HG03060 (cell line): Measurements from ENCODE around the gene GNG2.

Experiments
- ATAC-seq: cut with Tn5 transposase; IDR thresholded peaks from one replicate; pipeline ENCODE4 v1.9.1; 2021; ENCODE audit warnings: low read depth, moderate number of reproducible peaks; ENCODE audit not compliant: unreplicated experiment

GNG2 gene

DNA sequence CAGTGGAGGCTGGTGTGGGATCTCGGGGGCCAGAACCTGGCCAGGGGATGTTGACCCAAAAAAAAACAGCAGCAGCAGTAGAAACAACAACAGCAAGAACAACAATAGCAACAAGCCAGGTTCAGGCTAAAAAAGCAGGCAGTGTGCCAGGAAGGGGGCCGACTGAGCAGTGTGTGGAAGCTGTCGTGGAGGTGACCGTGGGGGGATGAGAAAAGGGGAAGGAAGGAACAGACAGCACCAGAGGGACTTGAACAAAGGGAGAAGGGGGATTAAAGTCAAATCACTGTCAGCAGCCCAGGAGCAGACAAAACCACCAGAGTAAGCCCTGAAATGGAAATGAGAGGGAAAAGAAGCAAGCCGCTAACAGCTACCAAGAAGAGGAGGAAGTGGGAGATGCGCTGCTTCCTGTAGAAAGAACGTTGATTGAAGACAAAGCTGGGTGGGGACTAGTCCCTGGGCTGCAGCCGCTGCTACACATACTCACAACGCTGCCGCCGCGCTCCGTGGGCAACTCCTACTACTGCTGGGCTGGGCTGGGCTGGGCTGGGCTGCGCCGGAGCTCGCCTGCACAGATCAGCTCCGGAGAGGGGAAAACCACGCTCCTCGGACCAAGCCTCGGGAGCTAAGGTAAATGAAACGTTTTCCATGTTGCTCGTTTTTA is at the start of gene GNG2:
Gene GNG2, plus strand, starts transcription at position 449 of the 661 bp plus-strand sequence. CDS start 90,067 bp downstream, outside the sequence.
- peak; percentile 65 for ATAC-seq

GRCh38 chr14:51811706-51812105 is 48.7 kb upstream of the GNG2 start:
- ATAC-seq, result no peak

- no peak for ATAC-seq
Measured at GRCh38 chr14:51816031-51816430, 44.4 kb upstream of the GNG2 start.

DNA sequence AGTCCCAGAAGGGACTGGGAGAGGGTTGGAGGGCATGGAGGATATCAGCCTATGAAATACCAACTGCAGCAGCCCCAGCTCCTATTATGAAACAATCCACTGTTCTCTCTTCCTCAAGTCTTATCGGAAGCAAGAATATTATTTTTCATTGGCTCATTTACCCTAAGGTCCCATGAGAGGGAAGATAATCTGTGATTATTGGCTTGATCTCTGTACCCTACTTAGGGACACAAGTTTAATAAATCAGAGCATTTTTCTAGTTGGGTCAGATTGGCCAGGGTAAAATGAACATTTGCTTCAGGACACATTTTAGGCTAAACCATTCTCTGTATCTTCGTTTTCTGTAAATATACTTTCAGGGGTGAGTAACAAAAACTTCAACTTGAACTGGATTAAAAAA is 43.1 kb upstream of the GNG2 start:
- no peak for ATAC-seq

DNA sequence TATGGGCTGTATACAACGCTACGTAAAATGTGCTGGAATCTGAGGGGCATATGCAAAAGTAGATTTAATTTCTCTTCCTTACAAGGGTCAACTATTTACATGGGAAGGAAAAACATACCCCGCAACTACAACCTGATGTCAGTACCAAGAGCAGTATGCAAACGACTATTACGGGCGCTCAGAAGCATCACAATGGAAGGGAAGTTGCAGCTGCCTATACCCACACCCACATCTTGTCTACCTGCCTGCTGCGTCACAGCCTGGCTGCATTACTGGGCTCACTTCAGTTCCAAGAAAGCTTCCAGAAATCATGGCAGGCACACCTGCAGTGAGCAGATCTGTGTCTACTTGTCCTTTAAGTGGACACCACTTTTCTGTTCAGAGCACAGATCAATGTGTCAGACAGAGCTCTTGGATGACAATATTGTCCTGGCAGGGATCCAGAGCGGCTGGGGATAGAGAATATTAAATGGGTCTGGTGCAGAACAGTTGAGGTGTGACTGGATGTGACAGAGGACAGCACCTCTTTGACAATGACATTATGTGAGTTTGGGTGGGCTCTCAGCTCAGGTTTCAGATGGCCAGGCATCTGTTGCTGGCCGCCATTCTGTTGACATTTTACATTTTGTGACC is 41.5 kb upstream of the GNG2 start:
- ATAC-seq, result no peak

- no peak for ATAC-seq
Measured at GRCh38 chr14:51821822-51822221, 38.6 kb upstream of the GNG2 start.

DNA sequence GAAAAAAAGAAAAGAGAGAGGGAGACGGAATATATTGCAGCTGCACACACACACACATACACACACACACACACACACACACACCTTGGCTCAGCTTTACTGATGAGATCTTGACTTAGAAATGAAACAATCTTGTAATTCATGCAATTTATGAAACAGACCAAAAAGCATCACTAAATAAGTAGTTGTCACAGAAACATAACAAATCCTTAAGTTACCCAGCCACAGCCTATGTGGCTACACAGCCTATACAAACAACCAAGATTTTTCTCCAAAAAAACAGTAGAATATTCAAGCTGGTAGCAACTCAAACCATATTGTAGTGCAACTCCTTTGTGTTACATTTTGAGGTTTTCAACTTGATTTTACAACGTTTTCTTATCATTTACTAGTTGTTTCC is 37.9 kb upstream of the GNG2 start:
- no peak for ATAC-seq

- no peak for ATAC-seq
Measured at GRCh38 chr14:51823706-51824105, 36.7 kb upstream of the GNG2 start.

DNA sequence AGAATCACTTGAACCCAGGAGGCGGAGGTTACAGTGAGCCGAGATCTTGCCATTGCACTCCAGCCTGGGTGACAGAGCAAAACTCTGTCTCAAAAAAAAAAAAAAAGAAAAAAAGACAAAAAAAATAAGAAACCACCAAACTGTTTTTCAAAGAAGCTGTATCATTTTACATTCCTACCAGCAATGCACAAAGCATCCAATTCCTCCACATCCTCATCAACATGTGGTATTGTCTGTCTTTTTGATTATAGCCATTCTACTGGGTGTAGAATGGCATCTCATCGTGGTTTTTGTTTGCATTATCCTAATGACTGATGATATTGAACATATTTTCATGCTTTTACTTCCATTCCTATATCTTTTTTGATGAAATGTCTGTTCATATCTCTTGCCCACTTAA is 36.2 kb upstream of the GNG2 start:
- no peak for ATAC-seq

DNA sequence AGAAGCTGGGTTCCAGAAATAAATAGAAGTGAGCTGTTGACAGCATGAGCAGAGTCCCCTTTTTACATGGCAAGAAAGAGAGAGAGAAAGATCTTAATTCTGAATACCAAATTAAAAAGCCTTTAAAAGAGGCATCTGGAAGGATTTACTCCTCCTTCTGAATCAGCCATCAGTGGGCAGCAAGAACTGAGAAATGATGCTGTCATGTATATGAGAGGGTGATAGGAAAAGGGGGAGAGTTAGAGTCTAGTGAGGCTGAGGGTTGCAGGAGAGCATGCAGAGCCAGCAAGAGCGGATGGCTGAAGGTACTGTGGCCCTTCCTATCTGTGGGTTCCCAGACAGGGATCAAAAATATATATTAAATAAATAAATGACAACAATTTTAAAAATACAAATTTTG is 34.5 kb upstream of the GNG2 start:
- ATAC-seq, result no peak

DNA sequence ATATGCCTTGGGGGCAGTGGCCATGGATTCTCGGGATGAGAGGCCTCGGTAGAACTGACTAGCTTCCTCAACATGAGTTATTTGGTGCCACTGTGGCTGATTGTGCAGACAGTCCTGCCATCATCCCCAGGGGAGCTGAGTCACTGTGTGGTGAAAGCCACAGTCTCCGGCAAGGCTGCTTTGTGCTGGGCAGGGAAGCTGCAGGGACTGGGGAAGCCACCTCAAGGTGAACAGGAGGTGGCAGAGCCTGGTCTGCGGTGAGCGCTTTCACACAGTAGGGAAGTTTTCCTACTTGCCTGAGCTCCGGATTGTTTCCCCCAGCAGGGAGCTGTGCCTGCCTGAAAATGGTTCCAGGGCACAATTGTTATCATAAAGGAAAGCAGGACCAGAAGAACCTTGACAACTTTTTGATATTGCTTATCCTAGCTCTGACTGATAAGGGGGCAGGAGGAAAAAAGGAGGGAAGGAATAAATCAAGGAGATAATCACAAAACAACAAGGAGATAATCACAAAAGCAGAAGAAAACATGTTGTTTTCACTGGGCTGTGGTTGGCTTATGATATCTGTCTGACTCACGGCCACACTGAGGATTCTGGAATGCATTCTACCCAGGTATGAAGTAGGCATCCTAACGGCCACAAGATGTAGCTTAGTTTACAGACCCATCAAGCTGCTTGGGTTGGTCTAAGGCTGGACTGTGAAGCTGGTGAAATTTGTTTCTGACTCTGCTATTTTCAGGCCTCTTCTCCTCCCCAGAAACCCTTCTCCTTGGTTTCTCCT is 32.2 kb upstream of the GNG2 start:
- ATAC-seq, result peak; percentile 88

DNA sequence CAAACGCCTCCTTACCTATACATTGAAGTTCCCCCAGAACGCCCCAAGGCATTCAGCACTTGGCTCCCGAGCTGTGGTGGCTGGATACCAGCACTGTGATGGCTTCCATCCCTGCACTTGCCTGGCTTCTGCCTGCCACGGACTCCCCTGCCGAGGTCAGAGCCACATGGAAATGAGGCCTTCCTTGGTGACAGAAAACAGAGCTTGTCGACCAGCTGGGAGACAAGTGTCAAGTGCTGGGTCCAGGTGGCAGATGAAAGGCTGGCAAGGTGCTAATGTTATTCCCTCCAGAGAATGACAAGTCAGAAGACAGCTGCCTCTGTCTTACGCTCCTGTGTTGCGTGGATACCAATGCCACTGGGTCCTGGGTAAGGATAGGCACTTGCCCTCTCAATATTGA is 26.2 kb upstream of the GNG2 start:
- ATAC-seq, result no peak

- ATAC-seq, result no peak
Measured at GRCh38 chr14:51836417-51836816, 24.0 kb upstream of the GNG2 start.

DNA sequence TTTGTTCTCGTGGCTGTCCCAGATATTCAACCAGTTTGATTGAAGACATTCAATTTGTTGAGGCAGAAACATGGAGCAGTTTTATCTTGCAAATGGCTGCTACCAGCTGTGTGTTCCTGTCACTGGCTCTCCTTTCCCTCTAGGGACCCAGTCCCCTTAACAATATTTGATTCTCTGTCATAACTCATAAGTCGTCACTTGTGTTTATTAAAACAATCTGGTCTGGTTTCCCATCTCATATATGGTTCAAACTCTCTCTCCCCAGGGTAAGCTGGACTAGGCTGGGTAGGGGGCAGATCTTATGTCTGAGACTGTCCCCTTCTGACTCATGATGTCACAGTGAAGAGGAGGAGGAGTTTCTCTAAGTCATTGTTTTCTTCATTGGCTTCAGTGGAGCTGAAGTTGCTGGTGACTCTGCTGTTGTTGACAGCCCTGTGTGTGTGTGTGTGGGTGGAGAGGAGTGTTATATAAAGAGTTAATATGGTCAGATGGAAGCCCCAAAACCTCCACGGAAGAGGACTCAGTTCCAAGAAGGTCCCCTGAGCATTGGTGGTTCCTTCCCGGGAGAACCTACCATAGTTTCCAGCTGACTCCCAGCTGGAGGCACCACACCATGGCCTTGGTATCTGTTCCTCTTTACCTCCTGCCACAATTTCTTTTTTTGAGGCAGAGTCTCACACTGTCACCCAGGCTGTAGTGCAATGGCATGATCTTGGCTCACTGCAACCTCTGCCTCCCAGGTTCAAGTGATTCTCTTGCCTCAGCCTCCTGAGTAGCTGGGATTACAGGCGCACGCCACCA is 16.1 kb upstream of the GNG2 start:
- ATAC-seq, result no peak

DNA sequence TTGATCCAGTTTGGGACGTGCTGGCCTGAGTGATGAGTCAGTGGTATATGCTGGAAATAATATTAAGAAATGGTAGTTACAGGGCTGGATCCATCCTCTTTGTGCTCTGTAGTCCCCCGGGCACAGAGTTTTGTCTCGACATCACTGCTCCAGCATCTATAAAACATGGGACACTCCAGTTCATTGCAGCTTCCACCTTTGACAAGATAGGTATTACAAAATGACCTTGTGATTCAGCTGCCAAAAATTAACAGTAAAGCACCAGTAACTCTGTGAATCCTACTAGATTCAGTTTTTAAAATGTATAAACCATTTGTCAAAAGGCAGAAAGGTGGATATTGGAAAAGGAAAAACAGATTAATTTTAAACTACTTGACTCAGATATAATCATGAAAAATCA is 14.6 kb upstream of the GNG2 start:
- ATAC-seq, result no peak

DNA sequence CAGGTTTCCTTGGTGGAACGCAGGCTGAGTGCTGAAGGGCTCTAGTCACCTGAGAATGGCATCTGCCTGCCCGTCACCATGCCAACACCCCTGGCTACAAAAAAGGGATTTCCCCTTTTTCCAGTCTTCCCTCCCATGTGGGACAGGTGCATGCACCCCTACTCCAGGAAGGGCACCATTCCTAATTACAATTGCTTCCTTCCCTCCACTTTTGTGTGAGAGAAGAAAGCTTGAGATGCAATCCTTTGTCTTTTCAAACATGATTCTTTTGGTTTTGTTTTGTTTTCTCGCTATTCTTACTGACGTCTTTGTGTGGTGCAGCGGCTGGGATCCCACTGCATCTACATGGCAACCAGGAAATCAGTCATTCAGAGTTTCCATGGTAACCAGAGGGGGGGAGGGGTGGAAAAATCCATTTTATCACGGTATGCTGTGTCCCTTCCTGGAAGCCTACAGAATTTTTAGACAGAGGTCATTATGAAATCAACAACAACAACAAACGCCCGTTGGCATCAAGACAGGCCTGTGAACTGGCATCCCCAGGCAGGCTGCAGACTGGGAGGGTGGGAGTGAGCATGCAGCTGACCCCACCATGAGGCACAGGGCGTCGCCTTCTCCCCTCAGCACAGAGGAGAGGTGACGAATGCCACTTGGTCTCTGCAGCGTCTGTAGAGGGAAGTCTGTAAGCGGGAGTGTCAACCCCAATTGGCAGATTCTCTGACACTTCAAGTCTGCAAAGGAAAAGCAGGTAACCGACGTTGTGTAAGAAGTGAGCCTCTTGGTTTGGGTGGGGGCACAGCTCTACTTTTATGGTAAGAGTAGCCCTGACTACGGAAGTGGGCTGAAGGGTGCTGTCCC is 13.6 kb upstream of the GNG2 start:
- peak; percentile 66 for ATAC-seq

- no peak for ATAC-seq
Measured at GRCh38 chr14:51847489-51847796, 13.0 kb upstream of the GNG2 start.

DNA sequence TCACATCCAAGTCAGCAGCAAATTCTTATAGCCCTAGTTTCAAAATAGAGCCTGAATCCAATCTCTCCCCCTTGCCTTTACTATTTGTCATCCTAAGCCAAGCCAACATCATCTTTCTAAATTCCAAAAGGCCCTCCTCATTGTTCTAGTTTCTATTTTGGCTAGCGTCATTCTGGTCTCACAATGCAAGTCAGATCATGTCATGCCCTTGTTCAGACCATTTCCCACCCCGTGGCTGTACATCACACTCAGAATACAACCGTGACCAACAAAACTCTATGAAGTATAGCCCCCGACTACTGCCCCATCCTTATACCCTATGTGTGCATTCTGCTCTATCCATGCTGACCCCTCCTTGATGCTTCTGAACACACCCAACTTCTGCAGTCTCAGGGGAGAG is 12.3 kb upstream of the GNG2 start:
- no peak for ATAC-seq

DNA sequence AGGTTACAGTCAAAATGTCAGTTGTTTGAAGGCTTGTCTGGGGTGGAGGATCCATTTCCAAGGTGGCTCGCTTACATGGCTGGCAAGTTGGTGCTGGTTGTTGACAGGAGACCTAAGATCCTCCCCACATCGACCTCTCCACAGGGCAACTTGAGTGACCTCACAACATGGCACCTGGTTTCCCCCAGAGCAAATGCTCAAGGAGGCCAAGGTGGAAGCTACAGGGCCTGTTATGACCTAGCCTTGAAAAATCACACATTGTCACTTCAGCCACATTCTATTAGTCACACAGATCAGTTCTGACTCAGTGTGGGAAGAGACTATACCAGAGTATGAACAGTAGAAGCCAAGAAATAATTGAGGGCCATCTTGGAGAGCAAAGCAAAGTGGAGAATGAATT is 11.3 kb upstream of the GNG2 start:
- ATAC-seq, result no peak

GRCh38 chr14:51850651-51851050 is 9.8 kb upstream of the GNG2 start:
- no peak for ATAC-seq
